Measurements from ENCODE around the gene MYH11.

MYH11 gene

GRCh38 chr16:15887283-15887682 is 30.5 kb upstream of the MYH11 start:
- DNase-seq (ENCODE audit: low read depth) = no peak
- no peak for TF ChIP-seq CTCF (IDR thresholded peaks at IDR 0.05; ENCODE audit: control insufficient read depth, insufficient read depth, low read depth, low read length, missing control alignments)
- peak overlapping the region; percentile 97 for H3K4me3 ChIP-seq (ENCODE audit: control insufficient read depth, low read depth, low read length)

DNA sequence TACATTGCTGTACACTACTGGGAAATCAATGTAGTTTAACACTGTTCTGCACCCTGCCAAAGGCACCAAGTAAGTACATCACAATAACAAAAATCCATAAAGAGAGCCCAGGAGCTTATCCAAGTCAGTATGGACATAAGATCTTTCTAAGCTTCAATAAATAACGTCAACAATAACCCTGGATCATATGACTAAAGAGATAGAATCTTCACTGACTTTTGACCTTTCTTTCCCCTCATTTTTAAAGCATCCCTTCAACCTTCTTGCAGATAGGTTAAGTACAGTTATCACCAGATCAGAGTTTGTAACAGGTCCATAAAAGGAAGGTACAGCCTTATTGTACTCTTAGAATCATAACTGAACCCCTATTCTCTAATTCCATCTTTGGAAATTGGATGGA is 29.2 kb upstream of the MYH11 start:
- no peak for TF ChIP-seq CTCF (IDR thresholded peaks at IDR 0.05; ENCODE audit: control insufficient read depth, insufficient read depth, low read depth, low read length, missing control alignments)
- H3K4me3 ChIP-seq (ENCODE audit: control insufficient read depth, low read depth, low read length) = no peak overlapping the region
- no peak for DNase-seq (ENCODE audit: low read depth)

GRCh38 chr16:15885560-15886001 is 28.8 kb upstream of the MYH11 start:
- H3K4me3 ChIP-seq (ENCODE audit: control insufficient read depth, low read depth, low read length) = no peak overlapping the region
- DNase-seq (ENCODE audit: low read depth) = no peak
- no peak for TF ChIP-seq CTCF (IDR thresholded peaks at IDR 0.05; ENCODE audit: control insufficient read depth, insufficient read depth, low read depth, low read length, missing control alignments)

DNA sequence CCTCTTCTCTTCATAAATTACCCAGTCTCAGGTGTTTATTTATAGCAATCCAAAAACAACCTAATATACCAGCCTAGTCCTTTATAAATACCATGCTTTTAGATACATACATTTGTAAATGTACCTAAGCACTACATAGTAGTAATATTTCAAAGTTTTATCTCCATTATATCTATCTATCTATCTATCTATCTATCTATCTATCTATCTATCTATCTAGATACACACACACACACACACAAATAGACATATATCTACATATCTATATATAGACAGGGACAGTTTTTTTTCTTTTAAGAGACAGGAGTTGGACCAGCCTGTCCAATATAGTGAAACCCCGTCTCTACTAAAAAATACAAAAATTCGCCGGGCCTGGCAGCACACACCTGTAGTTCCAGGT is 25.7 kb upstream of the MYH11 start:
- DNase-seq (ENCODE audit: low read depth) = no peak
- no peak for TF ChIP-seq CTCF (IDR thresholded peaks at IDR 0.05; ENCODE audit: control insufficient read depth, insufficient read depth, low read depth, low read length, missing control alignments)

GRCh38 chr16:15881794-15882379 is 25.1 kb upstream of the MYH11 start:
- no peak for DNase-seq (ENCODE audit: low read depth)
- no peak for TF ChIP-seq CTCF (IDR thresholded peaks at IDR 0.05; ENCODE audit: control insufficient read depth, insufficient read depth, low read depth, low read length, missing control alignments)
- no peak overlapping the region for H3K4me3 ChIP-seq (ENCODE audit: control insufficient read depth, low read depth, low read length)

More for the DNA sequence above, 25.7 kb upstream of the MYH11 start:
- H3K4me3 ChIP-seq (ENCODE audit: control insufficient read depth, low read depth, low read length) = no peak overlapping the region

- no peak for TF ChIP-seq CTCF (IDR thresholded peaks at IDR 0.05; ENCODE audit: control insufficient read depth, insufficient read depth, low read depth, low read length, missing control alignments)
- no peak overlapping the region for H3K4me3 ChIP-seq (ENCODE audit: control insufficient read depth, low read depth, low read length)
- no peak for DNase-seq (ENCODE audit: low read depth)
These were observed 23.8 kb upstream of the MYH11 start for GRCh38 chr16:15880434-15881308.

All from AG09309 (cell line).